ENCODE results near the gene RGS7. TPM values are rescaled to one million over a fixed set of nuclear protein-coding genes. Genes with fewer than 3 reads are reported as not detected.

RGS7 gene
- total RNA-seq, 1 donor from 2014 or later = 2.5 TPM

DNA sequence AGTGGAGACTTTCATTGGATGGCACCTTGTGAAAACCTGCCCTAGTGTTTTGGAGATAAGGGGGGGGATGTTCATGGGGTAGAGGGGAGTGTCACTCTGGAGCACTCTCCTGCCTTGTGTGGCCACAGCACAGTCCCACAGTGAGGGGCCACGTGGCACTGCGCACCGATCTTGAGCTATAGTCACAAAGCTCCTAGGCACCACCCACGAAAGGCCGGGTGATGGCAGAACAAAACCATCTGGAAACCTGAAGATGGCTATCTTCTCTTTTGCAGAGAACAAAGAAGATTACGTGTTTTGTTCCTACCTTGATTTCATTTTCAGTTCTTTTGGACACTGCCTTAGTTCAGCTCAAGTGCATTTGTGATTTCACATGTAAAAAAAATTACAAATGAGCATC, 220.6 kb downstream of the RGS7 start:
- no peak for DNase-seq (ENCODE audit: extremely low spot score, unreplicated experiment)
- H3K9me3 Mint-ChIP-seq = no peaks in the 10 kb centered on the region
- H3K36me3 Mint-ChIP-seq = no peaks in the 10 kb centered on the region
- H3K27me3 Mint-ChIP-seq = no peaks in the 10 kb centered on the region
- H3K27ac Mint-ChIP-seq = no peak overlapping the region
- H3K4me1 Mint-ChIP-seq (ENCODE audit: unreplicated experiment) = no peaks in the 10 kb centered on the region
- H3K4me3 Mint-ChIP-seq = no peak overlapping the region
- TF ChIP-seq, protein P1, sequence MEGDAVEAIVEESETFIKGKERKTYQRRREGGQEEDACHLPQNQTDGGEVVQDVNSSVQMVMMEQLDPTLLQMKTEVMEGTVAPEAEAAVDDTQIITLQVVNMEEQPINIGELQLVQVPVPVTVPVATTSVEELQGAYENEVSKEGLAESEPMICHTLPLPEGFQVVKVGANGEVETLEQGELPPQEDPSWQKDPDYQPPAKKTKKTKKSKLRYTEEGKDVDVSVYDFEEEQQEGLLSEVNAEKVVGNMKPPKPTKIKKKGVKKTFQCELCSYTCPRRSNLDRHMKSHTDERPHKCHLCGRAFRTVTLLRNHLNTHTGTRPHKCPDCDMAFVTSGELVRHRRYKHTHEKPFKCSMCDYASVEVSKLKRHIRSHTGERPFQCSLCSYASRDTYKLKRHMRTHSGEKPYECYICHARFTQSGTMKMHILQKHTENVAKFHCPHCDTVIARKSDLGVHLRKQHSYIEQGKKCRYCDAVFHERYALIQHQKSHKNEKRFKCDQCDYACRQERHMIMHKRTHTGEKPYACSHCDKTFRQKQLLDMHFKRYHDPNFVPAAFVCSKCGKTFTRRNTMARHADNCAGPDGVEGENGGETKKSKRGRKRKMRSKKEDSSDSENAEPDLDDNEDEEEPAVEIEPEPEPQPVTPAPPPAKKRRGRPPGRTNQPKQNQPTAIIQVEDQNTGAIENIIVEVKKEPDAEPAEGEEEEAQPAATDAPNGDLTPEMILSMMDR (conservative IDR thresholded peaks at IDR 0.05) = no peak

DNA sequence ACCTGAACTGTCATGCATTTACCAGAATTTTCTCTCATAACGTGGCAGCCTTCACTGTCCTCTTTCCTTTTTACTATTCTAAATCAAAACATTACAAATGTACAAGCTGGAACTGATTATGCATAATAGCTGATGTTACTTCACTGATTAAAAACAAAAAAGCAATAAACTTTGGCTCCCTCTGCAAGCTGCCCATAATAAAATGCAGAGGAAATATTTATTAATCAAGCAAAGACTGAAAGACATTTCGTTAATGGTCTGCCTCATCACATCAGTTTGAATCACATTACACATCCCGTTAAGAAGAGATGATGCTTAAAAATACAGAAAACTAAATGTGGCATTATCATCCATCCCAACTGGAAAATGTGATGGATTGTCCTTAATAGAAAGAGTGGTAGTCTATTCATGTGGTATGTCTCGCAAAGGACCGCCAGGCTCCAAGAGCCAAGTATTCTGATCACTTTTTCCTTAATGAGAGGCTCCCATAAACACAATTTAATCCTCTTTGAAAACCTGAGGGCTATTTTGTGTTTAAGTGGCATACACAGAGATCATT, 225.3 kb downstream of the RGS7 start:
- Mint-ChIP-seq H3K27ac (no peak overlapping the region), H3K9me3 (no peaks in the 10 kb centered on the region), H3K4me3 (no peak overlapping the region), H3K27me3 (peaks cover 2% of the 10 kb centered on the region), H3K4me1 (ENCODE audit: unreplicated experiment) (no peaks in the 10 kb centered on the region), H3K36me3 (no peaks in the 10 kb centered on the region)
- TF ChIP-seq, protein P1 (conservative IDR thresholded peaks at IDR 0.05) = no peak
- no peak for DNase-seq (ENCODE audit: extremely low spot score, unreplicated experiment)

DNA sequence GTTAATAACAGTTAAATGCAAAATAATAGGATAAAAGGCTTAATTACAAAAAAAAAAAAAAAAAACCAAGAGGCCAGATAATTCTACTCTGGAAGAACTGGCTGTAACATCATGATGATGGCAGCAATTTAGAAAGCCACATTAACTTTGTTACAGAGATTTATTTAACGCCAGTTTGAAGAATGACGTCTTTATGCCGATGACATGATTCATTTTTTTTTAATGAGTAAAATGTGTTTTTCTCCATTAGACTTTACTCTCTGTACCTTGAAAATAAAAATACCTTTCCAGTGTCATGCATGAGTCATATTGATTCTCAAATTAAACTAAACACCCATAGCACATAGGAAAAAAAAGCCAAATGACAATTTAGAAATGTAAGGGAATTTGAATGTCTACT, 226.1 kb downstream of the RGS7 start:
- Mint-ChIP-seq H3K4me3 (no peak overlapping the region), H3K27me3 (peaks cover 2% of the 10 kb centered on the region), H3K36me3 (no peaks in the 10 kb centered on the region), H3K4me1 (ENCODE audit: unreplicated experiment) (no peaks in the 10 kb centered on the region), H3K9me3 (no peaks in the 10 kb centered on the region), H3K27ac (no peak overlapping the region)
- TF ChIP-seq, protein P1 (conservative IDR thresholded peaks at IDR 0.05) = no peak
- no peak for DNase-seq (ENCODE audit: extremely low spot score, unreplicated experiment)

DNA sequence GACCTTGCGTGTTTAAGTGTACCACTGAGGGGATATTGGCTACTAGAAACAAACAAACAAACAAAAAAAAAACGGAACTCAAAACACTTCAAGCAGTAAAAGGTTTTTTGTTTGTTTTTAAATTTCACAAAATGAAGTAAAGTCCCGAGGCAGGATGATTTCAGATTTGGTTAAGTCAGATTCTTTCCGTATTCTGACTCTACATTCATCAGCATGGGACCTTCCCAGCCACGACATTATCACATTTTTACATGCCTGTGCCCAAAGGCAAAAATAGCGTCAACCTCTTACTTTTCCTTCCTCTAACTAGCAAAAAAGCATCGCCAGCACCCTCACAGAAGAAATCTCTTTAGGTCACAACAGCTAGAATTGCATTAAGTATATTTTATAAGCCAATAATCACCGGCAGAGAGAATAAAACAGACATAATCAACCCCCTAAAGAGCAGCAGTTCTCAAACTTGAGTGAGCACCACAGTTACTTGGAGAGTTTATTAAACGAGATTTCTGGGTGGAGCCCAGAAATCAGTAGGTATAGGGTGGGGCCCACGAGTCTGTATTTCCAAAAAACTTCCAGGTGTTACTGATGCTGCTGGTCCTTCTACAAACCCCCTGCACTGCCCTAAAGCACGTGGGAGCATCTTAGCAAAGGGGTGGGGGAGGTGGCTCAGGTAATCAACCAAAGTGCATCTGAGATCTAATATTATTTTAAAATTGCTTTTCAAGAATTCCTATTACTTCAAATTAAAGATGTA, 227.6 kb downstream of the RGS7 start:
- TF ChIP-seq, protein P1 (conservative IDR thresholded peaks at IDR 0.05) = no peak
- peaks cover 2% of the 10 kb centered on the region for H3K27me3 Mint-ChIP-seq
- no peak overlapping the region for H3K4me3 Mint-ChIP-seq
- DNase-seq (ENCODE audit: extremely low spot score, unreplicated experiment) = no peak
- H3K27ac Mint-ChIP-seq = no peak overlapping the region
- H3K4me1 Mint-ChIP-seq (ENCODE audit: unreplicated experiment) = no peaks in the 10 kb centered on the region
- no peaks in the 10 kb centered on the region for H3K9me3 Mint-ChIP-seq
- no peaks in the 10 kb centered on the region for H3K36me3 Mint-ChIP-seq

DNA sequence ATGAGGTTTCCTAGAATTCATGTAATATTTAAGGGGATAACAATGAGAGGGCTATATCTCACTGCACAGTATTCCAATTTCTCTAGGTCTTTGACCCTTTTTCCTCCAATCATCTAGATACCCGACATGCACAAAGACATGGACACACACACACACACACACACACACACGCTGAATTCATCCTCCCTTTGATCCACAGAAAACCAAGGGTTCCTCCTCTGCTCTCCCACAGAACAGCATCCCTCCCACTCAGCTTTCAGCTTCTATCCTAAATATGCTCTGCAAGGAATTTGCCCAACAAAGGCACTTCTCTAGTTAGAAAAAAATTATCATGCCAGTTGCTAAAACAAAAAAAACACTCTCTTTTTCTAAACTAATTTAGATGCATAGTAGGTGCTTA, 231.7 kb downstream of the RGS7 start:
- Mint-ChIP-seq H3K4me1 (ENCODE audit: unreplicated experiment) (no peaks in the 10 kb centered on the region), H3K9me3 (no peaks in the 10 kb centered on the region), H3K27ac (no peak overlapping the region), H3K27me3 (peaks cover 2% of the 10 kb centered on the region), H3K36me3 (no peaks in the 10 kb centered on the region), H3K4me3 (no peak overlapping the region)
- TF ChIP-seq, protein P1 (conservative IDR thresholded peaks at IDR 0.05) = no peak
- DNase-seq (ENCODE audit: extremely low spot score, unreplicated experiment) = no peak
